Kidney (tissue), 14 donors: ENCODE results near the gene BCL2L11. TPM values are rescaled to one million over a fixed set of nuclear protein-coding genes. Genes with fewer than 3 reads are reported as not detected.

Experiments used
- DNase-seq, 5 donors: peaks; one replicate each; pipeline ENCODE4 v3.0.0-alpha.2; 2013 to 2020
- FAIRE-seq: peaks from 2 replicates; lab custom pipeline; 2012; peaks lifted over from hg19 to GRCh38; lab: Jason Lieb, UNC
- H3K27ac ChIP-seq, 2 donors: one replicate each; pipeline ENCODE4 v1.7.0; 2013; ENCODE audit warnings: low read depth in 2 of 2, low read length in 2 of 2, inconsistent platforms in 1 of 2
- H3K27me3 ChIP-seq: one replicate; pipeline ENCODE4 v1.7.1; 2013; ENCODE audit warnings: low read length, inconsistent platforms; ENCODE audit not compliant: control insufficient read depth, insufficient read depth
- H3K36me3 ChIP-seq, 3 donors: one replicate each; pipeline versions ENCODE4 v1.7.0 to v1.7.1; 2013; ENCODE audit warnings: low read length in 3 of 3, control low read depth in 1 of 3, inconsistent platforms in 1 of 3; ENCODE audit not compliant: insufficient read depth in 3 of 3, control insufficient read depth in 2 of 3
- H3K4me1 ChIP-seq, 3 donors: one replicate each; pipeline versions ENCODE4 v1.7.0 to v1.7.1; 2013; ENCODE audit warnings: low read length in 3 of 3, inconsistent platforms in 1 of 3, low read depth in 1 of 3; ENCODE audit not compliant: control insufficient read depth in 2 of 3, insufficient read depth in 2 of 3
- H3K4me3 ChIP-seq, 3 donors: one replicate each; pipeline versions ENCODE4 v1.7.0 to v1.8.1; 2013; ENCODE audit warnings: low read length in 3 of 3, control low read depth in 1 of 3, inconsistent platforms in 1 of 3
- H3K9ac ChIP-seq, 3 donors: one replicate each; pipeline versions ENCODE4 v1.7.0 to v1.7.1; 2013; ENCODE audit warnings: low read length in 3 of 3, control low read depth in 1 of 3, inconsistent platforms in 1 of 3
- H3K9me3 ChIP-seq, 3 donors: one replicate each; pipeline versions ENCODE4 v1.7.0 to v1.7.1; 2013; ENCODE audit warnings: low read length in 3 of 3, control low read depth in 1 of 3, inconsistent platforms in 1 of 3; ENCODE audit not compliant: control insufficient read depth in 2 of 3, insufficient read depth in 1 of 3
- intact Hi-C: fragments of 100-400 bp; cut with DNase I; formaldehyde crosslinking; loops from one replicate; pipeline ENCODE4 v1.11.1; 2022
- polyA plus RNA-seq: library from polyadenylated mRNA; stranded (reverse); fragments of 350-450 nt; fragmentation: Illumina TruSeq; extraction: RNeasy Lipid Tissue Mini Kit (QIAGEN cat#74804); gene quantifications from one replicate; pipeline ENCODE4 v1.2.3, GENCODE V29; 2014; ENCODE audit warnings: low read depth, low replicate concordance; ENCODE audit not compliant: insufficient read depth
- total RNA-seq: library from RNA; stranded (reverse); fragmentation: NEBNext Ultra II Directional; extraction: Animal tissue kit (Norgen Biotek cat#: 25700); gene quantifications from one replicate; pipeline ENCODE4 v1.2.1, GENCODE V29; 2021
- TF ChIP-seq, protein P1 (sequence below): IDR thresholded peaks from 3 replicates; pipeline ENCODE4 v1.5.1; 2012; ENCODE audit warnings: mild to moderate bottlenecking, moderate library complexity, borderline replicate concordance; ENCODE audit not compliant: insufficient read depth; ENCODE audit errors: extremely low read depth
- donor health status: control.
- donor health status: control.
- donor health status: control.
- donor health status: control.
- donor health status: control.
- donor health status: DM: yes; HTN: yes; CAD: no.
- donor health status: Normal renal cell carcinoma (clear cell type).

The BCL2L11 gene
- total and polyA plus RNA-seq, 2 donors from 2014 or later = 6.5 to 32.7 TPM

GRCh38 chr2:111213877-111214276, 93.2 kb downstream of the BCL2L11 start:
- intact Hi-C loops = no loop called here
- TF ChIP-seq, protein P1, sequence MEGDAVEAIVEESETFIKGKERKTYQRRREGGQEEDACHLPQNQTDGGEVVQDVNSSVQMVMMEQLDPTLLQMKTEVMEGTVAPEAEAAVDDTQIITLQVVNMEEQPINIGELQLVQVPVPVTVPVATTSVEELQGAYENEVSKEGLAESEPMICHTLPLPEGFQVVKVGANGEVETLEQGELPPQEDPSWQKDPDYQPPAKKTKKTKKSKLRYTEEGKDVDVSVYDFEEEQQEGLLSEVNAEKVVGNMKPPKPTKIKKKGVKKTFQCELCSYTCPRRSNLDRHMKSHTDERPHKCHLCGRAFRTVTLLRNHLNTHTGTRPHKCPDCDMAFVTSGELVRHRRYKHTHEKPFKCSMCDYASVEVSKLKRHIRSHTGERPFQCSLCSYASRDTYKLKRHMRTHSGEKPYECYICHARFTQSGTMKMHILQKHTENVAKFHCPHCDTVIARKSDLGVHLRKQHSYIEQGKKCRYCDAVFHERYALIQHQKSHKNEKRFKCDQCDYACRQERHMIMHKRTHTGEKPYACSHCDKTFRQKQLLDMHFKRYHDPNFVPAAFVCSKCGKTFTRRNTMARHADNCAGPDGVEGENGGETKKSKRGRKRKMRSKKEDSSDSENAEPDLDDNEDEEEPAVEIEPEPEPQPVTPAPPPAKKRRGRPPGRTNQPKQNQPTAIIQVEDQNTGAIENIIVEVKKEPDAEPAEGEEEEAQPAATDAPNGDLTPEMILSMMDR = no peak
- Histone ChIP-seq H3K9ac (no peak overlapping the region), H3K27ac (no peak overlapping the region), H3K36me3 (no peaks in the 10 kb centered on the region), H3K4me3 (no peak overlapping the region), H3K9me3 (peaks cover 0 to 6% (median 2%) of the 10 kb centered on the region in 3 donors), H3K4me1 (no peaks in the 10 kb centered on the region), H3K27me3 (no peaks in the 10 kb centered on the region)
- FAIRE-seq (no peak), DNase-seq (no peak)

DNA sequence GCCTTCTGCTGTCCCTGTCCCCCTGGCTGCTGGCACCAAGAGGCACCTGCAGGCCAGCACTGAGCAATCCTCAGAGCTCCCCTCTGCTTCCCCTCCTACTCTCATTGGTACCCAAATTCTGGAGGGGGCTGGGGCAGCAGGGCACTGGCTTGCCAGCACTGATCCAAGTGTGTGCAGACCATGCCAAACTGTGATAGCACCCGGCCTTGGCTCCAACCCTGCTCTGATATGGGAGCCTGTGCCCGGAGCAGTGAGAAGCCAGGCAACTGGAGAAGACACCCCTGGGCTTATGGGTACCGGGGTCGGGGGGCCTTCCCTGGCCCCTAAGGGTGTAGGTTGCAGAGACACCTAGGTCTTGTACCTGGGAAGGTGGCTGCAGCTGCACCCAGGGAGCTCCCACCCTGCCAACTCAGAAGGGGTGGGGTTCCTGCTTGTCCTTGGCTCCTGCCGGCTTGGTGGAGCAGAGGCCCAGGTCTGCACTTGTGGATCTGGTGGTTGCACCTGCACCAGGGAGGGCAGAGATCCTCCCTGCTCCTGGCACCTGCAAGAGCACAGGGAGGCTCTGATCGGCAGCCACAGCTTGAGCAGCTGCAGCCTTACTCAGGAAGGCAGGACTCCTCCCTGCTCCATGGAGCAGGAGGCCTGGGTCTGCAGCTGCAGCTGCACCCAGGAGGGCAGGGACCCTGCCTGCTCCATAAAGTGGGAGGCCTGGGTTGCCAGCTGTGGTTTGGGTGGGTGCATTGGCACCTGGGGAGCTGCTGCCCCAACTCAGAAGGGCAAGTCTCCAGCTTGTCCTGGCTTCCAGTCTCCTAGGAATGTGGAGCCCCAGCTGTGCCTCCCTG, 96.3 kb downstream of the BCL2L11 start:
- FAIRE-seq (no peak), DNase-seq (no peak)
- intact Hi-C loops = no loop called here
- no peak overlapping the region for H3K27ac ChIP-seq
- no peaks in the 10 kb centered on the region for H3K36me3 ChIP-seq
- TF ChIP-seq, protein P1 = no peak
- no peaks in the 10 kb centered on the region for H3K27me3 ChIP-seq
- H3K4me1 ChIP-seq = no peaks in the 10 kb centered on the region
- no peak overlapping the region for H3K9ac ChIP-seq
- no peak overlapping the region for H3K4me3 ChIP-seq
- H3K9me3 ChIP-seq = peaks cover 0 to 6% (median 2%) of the 10 kb centered on the region in 3 donors
